GM12891 (cell line): Measurements from ENCODE around the gene SPIRE2.
A peak's percentile ranks its signal among the peaks of the same experiment; 100 is the strongest.
"Not testable (repeated sequence)": the region's sequence is repeated elsewhere in the genome, so short reads cannot be mapped to it uniquely, and the experiment has no call there.

Source experiments
- DNase-seq: peaks from one replicate; pipeline ENCODE4 v3.0.0; 2011; ENCODE audit warnings: low spot score; ENCODE audit not compliant: insufficient read length
- FAIRE-seq: peaks from 2 replicates; lab custom pipeline; 2011; peaks lifted over from hg19 to GRCh38; lab: Jason Lieb, UNC
- PAX5 ChIP-seq: IDR thresholded peaks from 2 replicates; pipeline ENCODE4 v1.6.1; 2011; ENCODE audit warnings: low read length, moderate library complexity, mild to moderate bottlenecking; ENCODE audit not compliant: insufficient read depth, severe bottlenecking
- POLR2A ChIP-seq: IDR thresholded peaks from 2 replicates; pipeline ENCODE4 v1.6.1; 2011; ENCODE audit warnings: low read depth, low read length, control low read depth
- POLR2AphosphoS5 ChIP-seq: IDR thresholded peaks from 2 replicates; pipeline ENCODE4 v1.6.1; 2011; ENCODE audit warnings: low read depth, low read length, control low read depth
- POU2F2 ChIP-seq: IDR thresholded peaks from 2 replicates; pipeline ENCODE4 v1.6.1; 2011; ENCODE audit warnings: low read depth, mild to moderate bottlenecking, control low read depth, low read length, moderate library complexity
- SPI1 ChIP-seq: IDR thresholded peaks from 2 replicates; pipeline ENCODE4 v1.6.1; 2011; ENCODE audit warnings: low read depth, low read length, control low read depth
- TAF1 ChIP-seq: IDR thresholded peaks from 2 replicates; pipeline ENCODE4 v1.6.1; 2011; ENCODE audit warnings: low read depth, low read length, control low read depth

The SPIRE2 gene

DNA sequence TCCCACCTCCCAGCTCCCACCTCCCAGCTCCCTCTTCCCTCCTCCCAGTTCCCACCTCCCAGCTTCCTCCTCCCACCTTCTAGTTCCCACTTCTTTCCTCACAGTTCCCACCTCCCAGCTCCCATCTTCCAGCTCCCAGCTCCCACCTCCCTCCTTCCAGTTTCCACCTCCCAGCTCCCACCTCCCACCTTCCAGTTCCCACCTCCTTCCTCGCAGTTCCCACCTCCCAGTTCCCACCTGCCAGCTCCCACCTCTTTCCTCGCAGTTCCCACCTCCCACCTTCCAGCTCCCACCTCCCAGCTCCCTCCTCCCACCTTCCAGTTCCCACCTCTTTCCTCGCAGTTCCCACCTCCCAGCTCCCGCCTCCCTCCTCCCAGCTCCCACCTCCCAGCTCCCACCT lies 80.0 kb downstream of the SPIRE2 start:
- DNase-seq (no peak), FAIRE-seq (no peak)
- TF ChIP-seq POLR2AphosphoS5 (no peak), POLR2A (no peak), SPI1 (no peak), PAX5 (no peak), TAF1 (no peak), POU2F2 (no peak)

DNA sequence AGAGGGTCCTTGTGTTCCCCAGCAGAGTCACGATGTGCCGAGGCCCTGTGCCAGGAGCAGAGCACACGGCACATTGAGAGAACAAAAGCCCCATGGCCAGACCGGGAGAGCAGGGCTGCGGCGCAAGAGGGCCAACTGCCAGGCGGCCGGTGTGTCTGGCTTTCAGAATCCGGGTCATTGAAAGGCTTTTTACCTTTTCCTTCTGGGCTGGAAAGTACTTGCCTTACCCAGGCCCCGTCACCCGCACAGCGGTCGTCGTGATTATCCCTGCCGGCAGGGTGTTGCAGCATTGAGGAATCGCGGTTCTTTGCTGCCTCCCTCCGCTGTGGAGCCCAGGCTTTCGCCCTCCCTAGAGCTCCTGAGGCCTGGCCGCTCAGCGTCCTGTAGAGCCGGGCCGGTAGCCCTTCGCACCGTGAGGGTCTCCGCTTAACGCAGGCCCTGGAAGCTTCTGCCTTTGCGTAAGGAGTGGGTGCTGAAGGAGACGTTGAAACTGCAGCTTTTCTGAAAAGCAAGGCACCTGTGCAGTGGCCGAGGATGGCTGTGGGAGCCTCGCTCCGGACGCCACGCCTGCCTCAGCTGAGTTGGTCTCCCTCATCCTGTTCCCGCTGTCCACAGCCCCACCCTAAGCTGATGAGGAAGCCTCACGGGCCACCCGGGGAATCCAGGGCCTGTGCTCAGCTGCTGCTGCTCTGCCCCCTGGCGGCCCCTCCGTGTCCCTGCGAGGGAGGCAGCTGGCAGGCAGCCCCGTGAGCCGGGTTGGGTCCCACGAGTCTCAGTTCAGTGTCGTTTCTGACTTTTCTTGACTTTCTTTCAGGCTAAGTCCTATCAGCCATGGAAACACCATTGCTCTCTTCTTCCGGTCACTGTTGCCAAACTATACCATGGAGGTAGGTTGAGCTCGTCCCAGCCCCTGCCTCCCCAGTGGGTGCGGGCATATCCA lies 81.8 kb downstream of the SPIRE2 start:
- TF ChIP-seq PAX5 (no peak), POLR2AphosphoS5 (no peak), POLR2A (no peak), POU2F2 (peak; percentile 40; the same call in 1 of the 2 replicates), SPI1 (peak; percentile 14; the same call in 1 of the 2 replicates), TAF1 (0 out of 2 replicates have a peak, but pooled peaks have one; percentile 11)
- DNase-seq (peak; percentile 92), FAIRE-seq (peak; percentile 84)

DNA sequence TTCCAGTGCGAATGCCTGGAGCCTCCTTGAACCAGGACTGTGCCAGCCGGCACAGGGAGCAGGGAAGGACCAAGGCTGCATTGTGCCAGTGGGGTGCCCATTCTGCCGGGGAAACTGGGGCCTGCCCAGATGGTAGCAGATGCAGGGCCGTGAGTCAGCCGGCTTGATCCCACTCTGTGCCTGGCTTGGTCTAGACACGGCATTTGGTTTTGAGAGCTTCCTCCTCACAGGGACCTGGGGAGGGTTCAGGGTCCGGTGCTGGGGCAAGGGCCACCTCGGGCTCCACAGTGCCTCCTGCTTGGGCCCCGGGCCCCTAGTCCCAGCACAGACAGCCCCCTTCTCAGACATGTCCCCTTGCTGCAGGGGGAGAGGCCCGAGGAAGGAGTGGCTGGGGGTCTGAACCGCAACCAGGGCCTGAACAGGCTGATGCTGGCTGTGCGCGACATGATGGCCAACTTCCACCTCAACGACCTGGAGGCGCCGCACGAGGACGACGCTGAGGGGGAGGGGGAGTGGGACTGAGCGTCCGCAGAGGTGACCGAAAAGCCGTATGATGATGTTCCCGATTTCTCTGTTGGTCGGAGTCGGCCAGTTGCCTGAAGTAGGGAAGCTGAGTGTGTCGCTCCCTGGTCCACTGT lies 82.6 kb downstream of the SPIRE2 start:
- no peak for DNase-seq
- TF ChIP-seq POLR2A (no peak), SPI1 (no peak), PAX5 (no peak), POU2F2 (no peak), POLR2AphosphoS5 (no peak), TAF1 (no peak)
- no peak for FAIRE-seq

DNA sequence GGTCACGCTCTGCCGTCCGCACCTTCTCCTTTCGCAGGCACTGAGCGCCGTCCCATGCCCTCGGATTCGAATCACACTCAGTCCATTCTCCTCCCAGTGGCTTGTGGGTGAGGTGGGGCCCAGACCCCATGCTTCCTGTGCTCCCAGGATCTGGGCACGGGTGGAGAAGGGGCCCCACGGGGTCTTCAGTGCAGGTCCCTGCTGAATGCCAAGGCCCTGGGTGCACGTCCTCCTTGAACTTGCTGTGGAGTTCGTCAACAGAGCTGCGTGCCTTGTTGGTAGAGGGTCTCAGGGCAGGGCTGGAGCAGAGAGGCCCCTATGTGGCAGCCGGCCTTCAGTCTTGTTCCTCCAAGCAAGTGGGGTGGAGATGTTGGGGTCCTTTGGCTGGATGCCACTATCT lies 83.1 kb downstream of the SPIRE2 start:
- DNase-seq (no peak), FAIRE-seq (no peak)
- TF ChIP-seq PAX5 (no peak), POU2F2 (no peak), POLR2AphosphoS5 (no peak), SPI1 (no peak), TAF1 (no peak), POLR2A (no peak)

DNA sequence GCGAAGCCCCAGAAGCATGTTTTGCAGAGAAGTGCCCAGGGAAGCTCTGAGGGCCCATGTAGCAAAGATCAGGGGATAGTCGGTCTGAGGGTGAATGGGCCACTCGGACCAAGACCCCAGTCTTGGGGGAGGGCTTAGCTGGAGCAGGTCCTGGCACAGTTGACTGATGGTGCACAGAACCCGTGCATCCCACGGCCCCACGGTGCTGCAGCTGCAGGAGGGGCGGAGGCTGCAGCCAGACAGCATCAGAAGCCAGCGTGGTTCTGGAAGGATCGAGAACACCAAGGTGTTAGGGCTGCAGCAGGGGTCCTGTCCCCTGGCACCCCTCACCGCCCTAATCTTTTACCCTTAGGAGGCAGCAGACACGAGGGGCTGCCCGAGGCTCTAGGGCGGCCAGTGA lies 83.9 kb downstream of the SPIRE2 start:
- no peak for FAIRE-seq
- TF ChIP-seq PAX5 (no peak), POLR2AphosphoS5 (no peak), SPI1 (no peak), POLR2A (no peak), TAF1 (no peak), POU2F2 (no peak)
- DNase-seq, result no peak

DNA sequence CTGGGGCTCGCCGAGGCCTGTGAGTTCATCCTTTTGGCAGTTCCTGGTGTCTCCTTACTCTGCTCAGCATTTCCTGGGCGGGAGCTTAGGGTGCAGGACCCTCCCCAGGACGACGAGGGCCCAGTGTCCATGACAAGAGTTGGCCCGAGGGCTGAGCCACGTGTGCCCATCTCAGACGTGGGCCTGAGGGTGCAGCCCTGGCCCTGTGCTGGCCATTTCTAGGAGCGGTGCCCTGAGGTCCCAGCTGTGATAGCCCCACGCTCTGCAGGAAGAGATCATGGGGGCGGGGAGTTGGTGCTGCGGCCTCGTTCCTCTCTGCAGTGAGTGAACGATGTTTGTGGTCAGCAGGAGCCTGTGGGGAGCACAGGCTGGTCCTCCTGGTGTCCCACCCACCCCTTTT lies 84.4 kb downstream of the SPIRE2 start:
- TF ChIP-seq POLR2A (no peak), PAX5 (no peak), POLR2AphosphoS5 (no peak), SPI1 (no peak), TAF1 (no peak), POU2F2 (no peak)
- FAIRE-seq (no peak), DNase-seq (no peak)

DNA sequence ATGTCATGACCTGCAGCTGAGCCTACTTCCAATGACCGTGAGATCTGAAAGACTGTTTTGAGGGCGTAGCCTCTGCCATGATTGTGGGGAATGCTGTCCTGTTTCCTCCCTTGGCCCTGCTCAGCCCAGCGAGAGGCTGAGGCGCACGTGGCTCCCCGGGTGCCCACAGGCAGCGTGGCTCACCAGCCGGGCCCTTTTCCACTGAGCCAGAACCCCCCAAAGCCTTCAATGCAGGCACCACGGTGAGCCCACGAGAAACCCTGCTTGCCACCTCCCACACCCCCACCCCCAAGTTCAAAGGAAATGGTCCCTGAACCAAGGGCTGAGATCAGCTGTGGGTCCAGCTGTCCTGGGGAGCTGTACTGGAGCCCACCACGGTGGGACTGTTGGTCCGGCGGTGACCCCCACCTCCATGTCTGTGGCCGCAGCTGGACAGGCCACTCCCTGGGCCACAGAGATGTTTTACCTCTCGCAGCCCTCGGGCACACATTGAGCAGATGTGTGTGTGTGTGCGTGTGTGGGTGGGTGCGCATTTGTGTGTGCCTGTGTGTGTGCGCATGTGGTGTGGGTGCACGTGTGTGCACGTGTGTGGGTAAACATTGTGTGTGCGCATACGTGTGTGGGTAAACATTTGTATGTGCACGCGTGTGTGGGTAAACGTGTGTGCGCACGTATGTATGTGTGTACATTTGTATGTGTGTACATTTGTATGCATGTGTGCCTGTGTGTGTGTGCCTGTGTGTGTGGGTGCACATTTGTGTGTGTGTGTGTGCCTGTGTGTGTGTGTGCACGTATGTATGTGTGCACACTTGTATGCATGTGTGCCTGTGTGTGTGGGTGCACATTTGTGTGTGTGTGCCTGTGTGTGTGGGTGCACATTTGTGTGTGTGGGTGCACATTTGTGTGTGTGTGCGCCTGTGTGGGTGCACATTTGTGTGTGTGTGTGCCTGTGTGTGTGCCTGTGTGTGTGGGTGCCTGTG lies 85.4 kb downstream of the SPIRE2 start:
- TF ChIP-seq POLR2A (no peak), POLR2AphosphoS5 (peak; percentile 33; the same call in 1 of the 2 replicates), SPI1 (no peak)
- FAIRE-seq, result peak; percentile 23

DNA sequence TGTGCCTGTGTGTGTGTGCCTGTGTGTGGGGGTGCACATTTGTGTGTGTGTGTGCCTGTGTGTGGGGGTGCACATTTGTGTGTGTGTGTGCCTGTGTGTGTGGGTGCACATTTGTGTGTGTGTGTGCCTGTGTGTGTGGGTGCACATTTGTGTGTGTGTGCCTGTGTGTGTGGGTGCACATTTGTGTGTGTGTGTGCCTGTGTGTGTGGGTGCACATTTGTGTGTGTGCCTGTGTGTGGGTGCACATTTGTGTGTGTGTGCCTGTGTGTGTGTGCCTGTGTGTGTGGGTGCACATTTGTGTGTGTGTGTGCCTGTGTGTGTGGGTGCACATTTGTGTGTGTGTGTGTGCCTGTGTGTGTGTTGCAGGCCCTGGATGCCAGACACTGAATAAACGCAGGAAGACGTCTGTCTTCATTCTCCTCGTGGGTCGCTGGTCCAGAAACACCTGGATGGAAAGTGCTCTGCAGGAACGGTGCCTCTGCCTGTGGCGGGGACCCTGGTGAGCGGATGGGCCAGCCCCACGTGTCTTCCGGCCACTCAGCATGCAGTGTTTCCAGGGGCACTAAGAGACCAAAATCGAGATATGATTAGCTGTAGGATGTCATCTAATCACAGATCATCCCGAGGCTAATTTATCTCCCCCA lies 86.5 kb downstream of the SPIRE2 start:
- not testable (repeated sequence) for DNase-seq, FAIRE-seq

More for the DNA sequence above, 85.4 kb downstream of the SPIRE2 start:
- DNase-seq, result no peak
